Measurements from ENCODE around the gene KLF13. TPM values are rescaled to one million over a fixed set of nuclear protein-coding genes. Genes with fewer than 3 reads are reported as not detected.

KLF13 gene
- total and polyA plus RNA-seq, 10 of the 15 experiments (the other 5 are each of a cell fraction or from before 2014, with no cell fraction given): 20.3 to 109 (median 51.4) TPM

DNA sequence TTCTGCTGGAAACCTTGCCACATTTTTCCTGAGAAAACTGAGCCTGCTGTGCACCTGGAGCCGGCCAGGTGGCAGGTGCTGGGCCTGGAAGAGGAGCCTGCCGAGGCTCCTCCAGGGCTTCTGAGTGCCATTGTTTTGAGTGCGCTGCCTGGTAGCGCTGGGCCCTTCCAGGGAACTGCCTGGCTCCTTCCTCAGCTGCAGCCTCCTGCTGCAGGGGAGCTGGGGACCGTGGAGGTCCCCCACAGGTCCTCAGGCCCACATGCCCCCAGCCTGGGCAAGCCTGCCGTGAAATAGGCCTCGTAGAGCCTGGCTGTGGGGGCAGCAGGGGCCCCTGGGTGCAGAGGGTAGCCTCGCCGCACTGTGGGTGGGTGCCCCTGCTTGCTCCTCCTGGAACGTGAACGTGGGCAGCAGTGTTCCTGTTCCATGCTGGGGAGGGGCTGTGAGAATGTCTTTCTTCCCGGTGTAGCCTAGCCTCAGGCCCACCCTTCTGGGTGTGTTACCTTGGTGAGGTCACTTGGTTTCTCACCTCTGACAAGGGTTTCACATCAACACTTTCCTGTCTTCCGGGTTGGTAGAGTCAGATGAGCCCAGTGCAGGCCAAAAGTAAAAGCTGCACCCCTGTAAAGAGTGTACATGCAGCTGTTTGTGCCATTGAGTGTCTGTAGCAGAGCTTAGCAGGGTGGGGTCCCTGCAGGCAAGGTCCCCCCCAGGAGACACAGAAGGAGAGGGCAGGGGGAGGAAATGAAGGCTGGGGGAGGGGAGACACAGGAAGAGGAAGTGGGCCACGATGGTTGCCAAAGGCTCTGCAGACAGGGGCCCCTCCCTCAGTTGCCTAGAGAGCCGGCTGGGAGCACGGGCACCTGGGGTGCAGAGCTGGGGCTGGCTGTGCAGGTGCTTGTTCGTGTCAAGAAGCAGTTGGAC lies 34.5 kb downstream of the KLF13 start (continued):
- TF ChIP-seq NRF1 (conservative IDR thresholded peaks at IDR 0.05; ENCODE audit: low read depth, low read length) (no peak), ATF7 (IDR thresholded peaks at IDR 0.05; ENCODE audit: low read depth) (peak; percentile 84), SIX5 (IDR thresholded peaks at IDR 0.05; ENCODE audit: low read depth, low read length, severe bottlenecking) (no peak), SMARCA5 (IDR thresholded peaks at IDR 0.05) (no peak), ZSCAN29 (IDR thresholded peaks at IDR 0.05) (no peak), POLR2AphosphoS5 (IDR thresholded peaks at IDR 0.05; ENCODE audit: low read length) (peak; percentile 53; the same call in 1 of the 2 replicates), ZNF274 (IDR thresholded peaks at IDR 0.05; ENCODE audit: insufficient read depth, insufficient read length) (no peak), ESRRA (IDR thresholded peaks at IDR 0.05; ENCODE audit: low read length) (no peak), PAX8 (IDR thresholded peaks at IDR 0.05) (no peak), MTA3 (IDR thresholded peaks at IDR 0.05; ENCODE audit: borderline replicate concordance, low read length) (no peak), RELA (IDR thresholded peaks at IDR 0.05; ENCODE audit: borderline replicate concordance, partially characterized antibody) (no peak), STAT1 (conservative IDR thresholded peaks at IDR 0.05) (no peak), BMI1 (IDR thresholded peaks at IDR 0.05; ENCODE audit: borderline replicate concordance) (no peak), SUPT20H (IDR thresholded peaks at IDR 0.05; ENCODE audit: borderline replicate concordance, control insufficient read depth, low read depth, low read length) (no peak), NFIC (IDR thresholded peaks at IDR 0.05; ENCODE audit: low read depth, low read length) (no peak), RCOR1 (conservative IDR thresholded peaks at IDR 0.05; ENCODE audit: low read depth, low read length) (no peak), RUNX3 (IDR thresholded peaks at IDR 0.05; ENCODE audit: low read length) (peak; percentile 27), HCFC1 (IDR thresholded peaks at IDR 0.05; ENCODE audit: low read length) (no peak)
- TF ChIP-seq, protein P1, sequence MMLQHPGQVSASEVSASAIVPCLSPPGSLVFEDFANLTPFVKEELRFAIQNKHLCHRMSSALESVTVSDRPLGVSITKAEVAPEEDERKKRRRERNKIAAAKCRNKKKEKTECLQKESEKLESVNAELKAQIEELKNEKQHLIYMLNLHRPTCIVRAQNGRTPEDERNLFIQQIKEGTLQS (IDR thresholded peaks at IDR 0.05; ENCODE audit: borderline replicate concordance, extremely low read depth, low read depth, low read length): no peak
- TF ChIP-seq, protein P2, sequence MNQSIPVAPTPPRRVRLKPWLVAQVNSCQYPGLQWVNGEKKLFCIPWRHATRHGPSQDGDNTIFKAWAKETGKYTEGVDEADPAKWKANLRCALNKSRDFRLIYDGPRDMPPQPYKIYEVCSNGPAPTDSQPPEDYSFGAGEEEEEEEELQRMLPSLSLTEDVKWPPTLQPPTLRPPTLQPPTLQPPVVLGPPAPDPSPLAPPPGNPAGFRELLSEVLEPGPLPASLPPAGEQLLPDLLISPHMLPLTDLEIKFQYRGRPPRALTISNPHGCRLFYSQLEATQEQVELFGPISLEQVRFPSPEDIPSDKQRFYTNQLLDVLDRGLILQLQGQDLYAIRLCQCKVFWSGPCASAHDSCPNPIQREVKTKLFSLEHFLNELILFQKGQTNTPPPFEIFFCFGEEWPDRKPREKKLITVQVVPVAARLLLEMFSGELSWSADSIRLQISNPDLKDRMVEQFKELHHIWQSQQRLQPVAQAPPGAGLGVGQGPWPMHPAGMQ (IDR thresholded peaks at IDR 0.05; ENCODE audit: borderline replicate concordance): no peak
- TF ChIP-seq, protein P3, sequence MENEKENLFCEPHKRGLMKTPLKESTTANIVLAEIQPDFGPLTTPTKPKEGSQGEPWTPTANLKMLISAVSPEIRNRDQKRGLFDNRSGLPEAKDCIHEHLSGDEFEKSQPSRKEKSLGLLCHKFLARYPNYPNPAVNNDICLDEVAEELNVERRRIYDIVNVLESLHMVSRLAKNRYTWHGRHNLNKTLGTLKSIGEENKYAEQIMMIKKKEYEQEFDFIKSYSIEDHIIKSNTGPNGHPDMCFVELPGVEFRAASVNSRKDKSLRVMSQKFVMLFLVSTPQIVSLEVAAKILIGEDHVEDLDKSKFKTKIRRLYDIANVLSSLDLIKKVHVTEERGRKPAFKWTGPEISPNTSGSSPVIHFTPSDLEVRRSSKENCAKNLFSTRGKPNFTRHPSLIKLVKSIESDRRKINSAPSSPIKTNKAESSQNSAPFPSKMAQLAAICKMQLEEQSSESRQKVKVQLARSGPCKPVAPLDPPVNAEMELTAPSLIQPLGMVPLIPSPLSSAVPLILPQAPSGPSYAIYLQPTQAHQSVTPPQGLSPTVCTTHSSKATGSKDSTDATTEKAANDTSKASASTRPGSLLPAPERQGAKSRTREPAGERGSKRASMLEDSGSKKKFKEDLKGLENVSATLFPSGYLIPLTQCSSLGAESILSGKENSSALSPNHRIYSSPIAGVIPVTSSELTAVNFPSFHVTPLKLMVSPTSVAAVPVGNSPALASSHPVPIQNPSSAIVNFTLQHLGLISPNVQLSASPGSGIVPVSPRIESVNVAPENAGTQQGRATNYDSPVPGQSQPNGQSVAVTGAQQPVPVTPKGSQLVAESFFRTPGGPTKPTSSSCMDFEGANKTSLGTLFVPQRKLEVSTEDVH (IDR thresholded peaks at IDR 0.05; ENCODE audit: low read depth, partially characterized antibody): no peak
- TF ChIP-seq, protein P4, sequence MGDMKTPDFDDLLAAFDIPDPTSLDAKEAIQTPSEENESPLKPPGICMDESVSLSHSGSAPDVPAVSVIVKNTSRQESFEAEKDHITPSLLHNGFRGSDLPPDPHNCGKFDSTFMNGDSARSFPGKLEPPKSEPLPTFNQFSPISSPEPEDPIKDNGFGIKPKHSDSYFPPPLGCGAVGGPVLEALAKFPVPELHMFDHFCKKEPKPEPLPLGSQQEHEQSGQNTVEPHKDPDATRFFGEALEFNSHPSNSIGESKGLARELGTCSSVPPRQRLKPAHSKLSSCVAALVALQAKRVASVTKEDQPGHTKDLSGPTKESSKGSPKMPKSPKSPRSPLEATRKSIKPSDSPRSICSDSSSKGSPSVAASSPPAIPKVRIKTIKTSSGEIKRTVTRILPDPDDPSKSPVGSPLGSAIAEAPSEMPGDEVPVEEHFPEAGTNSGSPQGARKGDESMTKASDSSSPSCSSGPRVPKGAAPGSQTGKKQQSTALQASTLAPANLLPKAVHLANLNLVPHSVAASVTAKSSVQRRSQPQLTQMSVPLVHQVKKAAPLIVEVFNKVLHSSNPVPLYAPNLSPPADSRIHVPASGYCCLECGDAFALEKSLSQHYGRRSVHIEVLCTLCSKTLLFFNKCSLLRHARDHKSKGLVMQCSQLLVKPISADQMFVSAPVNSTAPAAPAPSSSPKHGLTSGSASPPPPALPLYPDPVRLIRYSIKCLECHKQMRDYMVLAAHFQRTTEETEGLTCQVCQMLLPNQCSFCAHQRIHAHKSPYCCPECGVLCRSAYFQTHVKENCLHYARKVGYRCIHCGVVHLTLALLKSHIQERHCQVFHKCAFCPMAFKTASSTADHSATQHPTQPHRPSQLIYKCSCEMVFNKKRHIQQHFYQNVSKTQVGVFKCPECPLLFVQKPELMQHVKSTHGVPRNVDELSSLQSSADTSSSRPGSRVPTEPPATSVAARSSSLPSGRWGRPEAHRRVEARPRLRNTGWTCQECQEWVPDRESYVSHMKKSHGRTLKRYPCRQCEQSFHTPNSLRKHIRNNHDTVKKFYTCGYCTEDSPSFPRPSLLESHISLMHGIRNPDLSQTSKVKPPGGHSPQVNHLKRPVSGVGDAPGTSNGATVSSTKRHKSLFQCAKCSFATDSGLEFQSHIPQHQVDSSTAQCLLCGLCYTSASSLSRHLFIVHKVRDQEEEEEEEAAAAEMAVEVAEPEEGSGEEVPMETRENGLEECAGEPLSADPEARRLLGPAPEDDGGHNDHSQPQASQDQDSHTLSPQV (IDR thresholded peaks at IDR 0.05): no peak
